A549 (cell line): Measurements from ENCODE around the gene DSP. TPM values are rescaled to one million over a fixed set of nuclear protein-coding genes. Genes with fewer than 3 reads are reported as not detected.

Experiments used
- ATAC-seq, 2 experiments: fragments of 200-7000 bp in 1 of 2; fragments of >200 bp in 1 of 2; cut with Nextera tagmentation in 1 of 2; cut with Tn5 transposase in 1 of 2; 3 replicates each; pipeline versions ENCODE4 v1.8.0 to v1.9.1; 2018 to 2020; ENCODE audit warnings: mild to moderate bottlenecking in 1 of 2, moderate library complexity in 1 of 2
- CTCF ChIA-PET: fragments of 300-600 bp; sonication (Branson Sonifier 250); formaldehyde crosslinking; extraction: SDS; loops from one replicate; lab custom pipeline; 2021; ENCODE audit warnings: antibody characterized with exemption, inconsistent platforms; lab: Yijun Ruan, JAX
- POLR2A ChIA-PET: fragments of 350-600 bp; formaldehyde crosslinking; extraction: SDS; loops from one replicate; lab custom pipeline; 2021; ENCODE audit warnings: antibody characterized with exemption, inconsistent platforms; lab: Yijun Ruan, JAX
- DNase-seq, 2 experiments: peaks; one replicate each; pipeline versions ENCODE4 v3.0.0 to v3.0.0-alpha.2; 2011 to 2016; ENCODE audit warnings: low read depth in 1 of 2, low spot score in 1 of 2
- FAIRE-seq: peaks from 2 replicates; lab custom pipeline; 2011; peaks lifted over from hg19 to GRCh38; lab: Jason Lieb, UNC
- H3K27ac ChIP-seq, 2 experiments: fragments of >200 bp; sonication (Bioruptor Twin); formaldehyde crosslinking; 3 replicates each; pipeline ENCODE4 v1.5.1; 2016 to 2017
- H3K4me1 ChIP-seq: fragments of >200 bp; sonication (Bioruptor Twin); formaldehyde crosslinking; 3 replicates; pipeline ENCODE4 v1.6.1; 2016
- H3K4me2 ChIP-seq: fragments of >200 bp; sonication (Bioruptor Twin); formaldehyde crosslinking; 3 replicates; pipeline ENCODE4 v1.6.1; 2016
- H3K4me3 ChIP-seq: fragments of >200 bp; sonication (Bioruptor Twin); formaldehyde crosslinking; 3 replicates; pipeline ENCODE4 v1.5.1; 2016
- H3K9me3 ChIP-seq: fragments of >200 bp; sonication (Bioruptor Twin); formaldehyde crosslinking; 3 replicates; pipeline ENCODE4 v1.6.1; 2016
- BHLHE40 ChIP-seq: IDR thresholded peaks from 2 replicates; pipeline ENCODE4 v1.6.1; 2012; ENCODE audit warnings: low read depth, low read length, inconsistent platforms
- CBX8 ChIP-seq: fragments of 200-600 bp; sonication (generic); IDR thresholded peaks from 2 replicates; pipeline ENCODE4 v1.6.1; 2016
- CEBPB ChIP-seq, 2 experiments: fragments of >200 bp in 1 of 2; sonication (Bioruptor Twin) in 1 of 2; formaldehyde crosslinking in 1 of 2; IDR thresholded peaks; 2 replicates each; pipeline ENCODE4 v1.6.1; 2012 to 2016
- CHD2 ChIP-seq: fragments of 150-350 bp; IDR thresholded peaks from 2 replicates; pipeline ENCODE4 v1.6.1; 2014; ENCODE audit warnings: low read length; ENCODE audit not compliant: partially characterized antibody
- CTCF ChIP-seq: fragments of >200 bp; sonication (Bioruptor Twin); formaldehyde crosslinking; IDR thresholded peaks from 3 replicates; pipeline ENCODE4 v1.5.1; 2016
- EHMT2 ChIP-seq: fragments of 200-600 bp; sonication (generic); IDR thresholded peaks from 2 replicates; pipeline ENCODE4 v1.6.1; 2016; ENCODE audit warnings: antibody characterized with exemption, low read depth, mild to moderate bottlenecking, moderate library complexity
- ELK1 ChIP-seq: fragments of 150-350 bp; IDR thresholded peaks from 2 replicates; pipeline ENCODE4 v1.6.1; 2014; ENCODE audit warnings: low read depth, mild to moderate bottlenecking, low read length
- ESRRA ChIP-seq: fragments of 150-350 bp; IDR thresholded peaks from 2 replicates; pipeline ENCODE4 v1.6.1; 2014; ENCODE audit warnings: mild to moderate bottlenecking, low read length, borderline replicate concordance
- GATA3 ChIP-seq: IDR thresholded peaks from 2 replicates; pipeline ENCODE4 v1.6.1; 2012; ENCODE audit warnings: borderline replicate concordance
- HDAC2 ChIP-seq: fragments of 200-600 bp; sonication (generic); IDR thresholded peaks from 2 replicates; pipeline ENCODE4 v1.6.1; 2016
- HMGXB4 ChIP-seq: fragments of 250-450 bp; sonication (Bioruptor Pico); IDR thresholded peaks from 2 replicates; pipeline ENCODE4 v1.5.0; 2021; ENCODE audit warnings: mild to moderate bottlenecking, moderate library complexity, borderline replicate concordance
- HOXA7 ChIP-seq: fragments of 250-450 bp; sonication (Bioruptor Pico); IDR thresholded peaks from 2 replicates; pipeline ENCODE4 v1.5.0; 2020; ENCODE audit warnings: mild to moderate bottlenecking, moderate library complexity
- HOXB13 ChIP-seq: fragments of 250-450 bp; sonication (Bioruptor Pico); IDR thresholded peaks from 2 replicates; pipeline ENCODE4 v1.5.0; 2020; ENCODE audit warnings: low read depth, mild to moderate bottlenecking, moderate library complexity
- HOXB5 ChIP-seq: fragments of 250-450 bp; sonication (Bioruptor Pico); IDR thresholded peaks from 2 replicates; pipeline ENCODE4 v1.5.0; 2020; ENCODE audit warnings: mild to moderate bottlenecking, moderate library complexity
- JUNB ChIP-seq: fragments of >200 bp; sonication (Bioruptor Twin); formaldehyde crosslinking; IDR thresholded peaks from 2 replicates; pipeline ENCODE4 v1.6.1; 2016
- MAFK ChIP-seq: fragments of 450-650 bp; IDR thresholded peaks from 2 replicates; pipeline ENCODE4 v1.6.1; 2014; ENCODE audit not compliant: partially characterized antibody
- MAX ChIP-seq: IDR thresholded peaks from 2 replicates; pipeline ENCODE4 v1.6.1; 2012
- MYC ChIP-seq: IDR thresholded peaks from 2 replicates; pipeline ENCODE4 v1.6.1; 2012; ENCODE audit warnings: mild to moderate bottlenecking, inconsistent platforms, low read length, improper control_type of control experiment, borderline replicate concordance
- NPAS2 ChIP-seq: fragments of 250-450 bp; sonication (Bioruptor Pico); IDR thresholded peaks from 2 replicates; pipeline ENCODE4 v1.8.0; 2022; ENCODE audit warnings: mild to moderate bottlenecking, moderate library complexity, borderline replicate concordance
- NR3C1 ChIP-seq: fragments of >200 bp; sonication (Bioruptor Twin); formaldehyde crosslinking; IDR thresholded peaks from 3 replicates; pipeline ENCODE4 v1.6.1; 2017
- POLR2A ChIP-seq: IDR thresholded peaks from 2 replicates; pipeline ENCODE4 v1.6.1; 2012; ENCODE audit warnings: mild to moderate bottlenecking, low read length
- RFX5 ChIP-seq: fragments of 450-650 bp; IDR thresholded peaks from 2 replicates; pipeline ENCODE4 v1.7.1; 2014; ENCODE audit warnings: antibody characterized with exemption, mild to moderate bottlenecking, moderate library complexity
- RNF2 ChIP-seq: fragments of 200-600 bp; sonication (generic); IDR thresholded peaks from 2 replicates; pipeline ENCODE4 v1.6.1; 2016; ENCODE audit warnings: low read depth, mild to moderate bottlenecking, antibody characterized with exemption, moderate library complexity, borderline replicate concordance
- TFCP2L1 ChIP-seq: fragments of 250-450 bp; sonication (Bioruptor Pico); IDR thresholded peaks from 2 replicates; pipeline ENCODE4 v1.5.0; 2021; ENCODE audit warnings: mild to moderate bottlenecking
- USF2 ChIP-seq: fragments of 450-650 bp; IDR thresholded peaks from 2 replicates; pipeline ENCODE4 v1.6.1; 2014; ENCODE audit warnings: antibody characterized with exemption
- WGBS: methylation state at CpG from one replicate; pipeline ENCODE4 v1.1.6; 2017; ENCODE audit errors: missing lambda C conversion rate; 5-methylcytosine and 5-hydroxymethylcytosine counted together
- polyA plus RNA-seq, 4 experiments: library from polyadenylated mRNA; depleted of rRNA in 3 of 4; stranded (reverse); fragments of >200 nt; fragmentation: RNase III in 1 of 4; extraction: RNeasy Plus Mini Kit Qiagen cat#74134 plus additional on column Dnase treatment in 1 of 4; gene quantifications; 2 replicates in 3 of 4; 3 replicates in 1 of 4; pipeline ENCODE4 v1.2.3, GENCODE V29; 2011 to 2017

The DSP gene
- polyA plus RNA-seq, 2 of the 4 experiments (the other 2 are of a cell fraction) = 15.2 to 34.1 TPM

- H3K4me1 ChIP-seq = peaks cover 32% of the 10 kb centered on the region
- peak overlapping the region; percentile 90 for H3K4me2 ChIP-seq
- peak overlapping the region; percentile 78 to 96; a peak in 5 of 6 replicates for H3K27ac ChIP-seq
- no peaks in the 10 kb centered on the region for H3K9me3 ChIP-seq
- ChIA-PET POLR2A (no interaction called here), CTCF (interaction anchor here (1.2 kb wide), 1 partner anchor 166 kb away, joined by 3 read pairs; no protein-coding TSS in a partner anchor)
- FAIRE-seq (no peak), ATAC-seq (no peak), DNase-seq (no peak)
- WGBS = 31% methylated on average over 10 of the region's 10 CpGs
- TF ChIP-seq TFCP2L1 (CRISPR knock-in tag) (no peak), EHMT2 (no peak), HDAC2 (no peak), CHD2 (no peak), CTCF (no peak), HMGXB4 (CRISPR knock-in tag) (no peak), GATA3 (no peak), POLR2A (no peak), USF2 (no peak), RFX5 (no peak), BHLHE40 (no peak), RNF2 (no peak), ESRRA (no peak)
- H3K4me3 ChIP-seq = peak overlapping the region; percentile 88
Measured at GRCh38 chr6:7590918-7591302, 49.4 kb downstream of the DSP start.

GRCh38 chr6:7591770-7592169, 50.3 kb downstream of the DSP start:
- 96% methylated on average over 5 of the region's 5 CpGs for WGBS
- FAIRE-seq = no peak
- no peak for DNase-seq
- Histone ChIP-seq H3K27ac (no peak overlapping the region), H3K4me1 (peaks cover 32% of the 10 kb centered on the region), H3K4me2 (peak overlapping the region; percentile 90), H3K4me3 (no peak overlapping the region), H3K9me3 (no peaks in the 10 kb centered on the region)
- POLR2A ChIA-PET = no interaction called here
- TF ChIP-seq HOXB5 (CRISPR knock-in tag) (no peak), HDAC2 (no peak), HOXA7 (CRISPR knock-in tag) (no peak), ESRRA (no peak), CTCF (no peak), MAFK (no peak), NR3C1 (no peak)
- CTCF ChIA-PET = interaction anchor here (1.2 kb wide), 1 partner anchor 167 kb away, joined by 3 read pairs; no protein-coding TSS in a partner anchor
- no peak for ATAC-seq

GRCh38 chr6:7593229-7593628, 51.8 kb downstream of the DSP start:
- no peaks in the 10 kb centered on the region for H3K9me3 ChIP-seq
- DNase-seq (no peak), ATAC-seq (no peak), FAIRE-seq (no peak)
- no peak overlapping the region for H3K27ac ChIP-seq
- H3K4me3 ChIP-seq = no peak overlapping the region
- CTCF ChIA-PET = no interaction called here
- H3K4me2 ChIP-seq = no peak overlapping the region
- H3K4me1 ChIP-seq = peaks cover 32% of the 10 kb centered on the region
- POLR2A ChIA-PET = no interaction called here
- 44% methylated on average over 1 of the region's 1 CpG for WGBS
- TF ChIP-seq CBX8 = no peak
- no peak for TF ChIP-seq MAX
- no peak for TF ChIP-seq MYC
- TF ChIP-seq HDAC2 = no peak
- TF ChIP-seq CEBPB (IDR thresholded peaks at IDR 0.05) = no peak
- TF ChIP-seq CTCF = no peak
- no peak for TF ChIP-seq HOXB13
- no peak for TF ChIP-seq NPAS2 (CRISPR knock-in tag)
- no peak for TF ChIP-seq JUNB
- no peak for TF ChIP-seq ELK1
